Tibial artery (tissue), 4 donors: Measurements from ENCODE around the gene SH2B2.

Source experiments
- DNase-seq, 2 donors: peaks; one replicate each; pipeline ENCODE4 v3.0.0-alpha.2; 2019
- H3K27ac ChIP-seq, 2 donors: fragments of 200-600 bp; sonication (generic) in 1 of 2; 1 replicate in 1 of 2; 2 replicates in 1 of 2; pipeline ENCODE4 v1.5.1; 2018 to 2019; ENCODE audit warnings: mild to moderate bottlenecking in 1 of 2
- H3K27me3 ChIP-seq, 2 donors: fragments of 200-600 bp; sonication (generic) in 1 of 2; one replicate each; pipeline versions ENCODE4 v1.5.1 to v1.6.0; 2016 to 2019
- H3K36me3 ChIP-seq, 3 donors: fragments of 200-600 bp; sonication (generic) in 2 of 3; one replicate each; pipeline ENCODE4 v1.5.1; 2016 to 2019; ENCODE audit warnings: mild to moderate bottlenecking in 2 of 3
- H3K4me1 ChIP-seq, 4 donors: fragments of 200-600 bp; sonication (generic) in 2 of 4; 1 replicate in 3 of 4; 2 replicates in 1 of 4; pipeline ENCODE4 v1.5.1; 2016 to 2019
- H3K4me3 ChIP-seq, 2 donors: fragments of 200-600 bp; sonication (generic) in 1 of 2; 1 replicate in 1 of 2; 2 replicates in 1 of 2; pipeline ENCODE4 v1.5.1; 2018 to 2019; ENCODE audit warnings: mild to moderate bottlenecking in 2 of 2
- H3K9me3 ChIP-seq, 3 donors: fragments of 200-600 bp; sonication (generic) in 1 of 3; one replicate each; pipeline ENCODE4 v1.5.1; 2016 to 2019
- CTCF ChIP-seq, 2 experiments: fragments of 200-600 bp in 1 of 2; fragments of 450-650 bp in 1 of 2; IDR thresholded peaks; one replicate each; pipeline ENCODE4 v1.5.1; 2017 to 2019; ENCODE audit warnings: antibody characterized with exemption in 2 of 2, mild to moderate bottlenecking in 1 of 2, moderate library complexity in 1 of 2
- intact Hi-C: fragments of 100-400 bp; cut with DNase I; formaldehyde crosslinking; loops from one replicate; pipeline ENCODE4 v1.15.0; 2023; ENCODE audit warnings: low total_unique reads

Gene SH2B2

GRCh38 chr7:102254521-102254920 lies 32.1 kb upstream of the SH2B2 start:
- peaks cover 0 to 9% (median under 1%) of the 10 kb centered on the region in 3 donors for H3K36me3 ChIP-seq
- H3K4me3 ChIP-seq = no peak overlapping the region
- H3K4me1 ChIP-seq = no peaks in the 10 kb centered on the region
- DNase-seq = no peak
- no peak overlapping the region for H3K27ac ChIP-seq
- H3K9me3 ChIP-seq = no peaks in the 10 kb centered on the region
- no peaks in the 10 kb centered on the region for H3K27me3 ChIP-seq
- no peak for TF ChIP-seq CTCF (IDR thresholded peaks at IDR 0.05)
- intact Hi-C loops = no loop called here

- Histone ChIP-seq H3K27ac (no peak overlapping the region), H3K9me3 (no peaks in the 10 kb centered on the region), H3K4me1 (no peaks in the 10 kb centered on the region), H3K4me3 (no peak overlapping the region), H3K36me3 (peaks cover 0 to under 1% (median 0%) of the 10 kb centered on the region in 3 donors), H3K27me3 (no peaks in the 10 kb centered on the region)
- no peak for DNase-seq
- intact Hi-C loops = no loop called here
- no peak for TF ChIP-seq CTCF (IDR thresholded peaks at IDR 0.05)
These were observed 31.2 kb upstream of the SH2B2 start for GRCh38 chr7:102255501-102255900.

GRCh38 chr7:102255916-102256315 lies 30.8 kb upstream of the SH2B2 start:
- TF ChIP-seq CTCF (IDR thresholded peaks at IDR 0.05) = no peak
- intact Hi-C loops = no loop called here
- no peak for DNase-seq

GRCh38 chr7:102258073-102258748 lies 28.5 kb upstream of the SH2B2 start:
- Histone ChIP-seq H3K9me3 (no peaks in the 10 kb centered on the region), H3K4me3 (no peak overlapping the region), H3K4me1 (no peaks in the 10 kb centered on the region), H3K27me3 (no peaks in the 10 kb centered on the region), H3K27ac (no peak overlapping the region), H3K36me3 (no peaks in the 10 kb centered on the region)
- no peak for DNase-seq
- no peak for TF ChIP-seq CTCF (IDR thresholded peaks at IDR 0.05)
- intact Hi-C loops = no loop called here

More at GRCh38 chr7:102255916-102256315, 30.8 kb upstream of the SH2B2 start:
- Histone ChIP-seq H3K36me3 (no peaks in the 10 kb centered on the region), H3K4me1 (no peaks in the 10 kb centered on the region), H3K9me3 (no peaks in the 10 kb centered on the region), H3K27ac (no peak overlapping the region), H3K27me3 (no peaks in the 10 kb centered on the region), H3K4me3 (no peak overlapping the region)

GRCh38 chr7:102258749-102259107 lies 27.9 kb upstream of the SH2B2 start:
- Histone ChIP-seq H3K9me3 (no peaks in the 10 kb centered on the region), H3K4me1 (no peaks in the 10 kb centered on the region), H3K27me3 (no peaks in the 10 kb centered on the region), H3K27ac (no peak overlapping the region), H3K4me3 (no peak overlapping the region), H3K36me3 (no peaks in the 10 kb centered on the region)
- TF ChIP-seq CTCF (IDR thresholded peaks at IDR 0.05) = no peak
- DNase-seq = no peak
- intact Hi-C loops = no loop called here

- no peaks in the 10 kb centered on the region for H3K36me3 ChIP-seq
- no peak overlapping the region for H3K4me3 ChIP-seq
- DNase-seq = no peak
- intact Hi-C loops = no loop called here
- no peaks in the 10 kb centered on the region for H3K4me1 ChIP-seq
- TF ChIP-seq CTCF (IDR thresholded peaks at IDR 0.05) = no peak
- no peaks in the 10 kb centered on the region for H3K9me3 ChIP-seq
- no peak overlapping the region for H3K27ac ChIP-seq
- no peaks in the 10 kb centered on the region for H3K27me3 ChIP-seq
These were observed 25.8 kb upstream of the SH2B2 start for GRCh38 chr7:102260856-102261255.
